ENCODE results near the gene AAMP.

GRCh38 chr2:218317835-218318234, 47.9 kb upstream of the AAMP start:
- TF ChIP-seq CTCF (IDR thresholded peaks at IDR 0.05; ENCODE audit: low read depth, low read length, missing input control) (no peak), YY1 (IDR thresholded peaks at IDR 0.05) (no peak)
